HepG2 (cell line): ENCODE measurements around the gene MOV10L1. TPM values are rescaled to one million over a fixed set of nuclear protein-coding genes. Genes with fewer than 3 reads are reported as not detected.
"Not testable (repeated sequence)": the region's sequence is repeated elsewhere in the genome, so short reads cannot be mapped to it uniquely, and the experiment has no call there.

Source experiments
- ATAC-seq: fragments of 200-7000 bp; cut with Tn5 transposase; 3 replicates; pipeline ENCODE4 v1.9.1; 2020; ENCODE audit warnings: mild to moderate bottlenecking, moderate library complexity
- BruUV-seq: library from RNA; stranded (reverse); fragments of 400-500 nt; replicated peaks from 2 replicates; lab custom pipeline; 2021; lab: Mats Ljungman, UMichigan
- CTCF ChIA-PET: fragments of 300-600 bp; formaldehyde crosslinking; extraction: SDS; loops from one replicate; lab custom pipeline; 2021; ENCODE audit warnings: low total read pairs, inconsistent platforms, low intra/inter-chr PET ratio; lab: Yijun Ruan, JAX
- POLR2A ChIA-PET: fragments of 350-600 bp; sonication (Branson Sonifier 250); formaldehyde crosslinking; loops from one replicate; lab custom pipeline; 2020; ENCODE audit warnings: antibody characterized with exemption, inconsistent platforms; lab: Yijun Ruan, JAX
- DNase-seq: peaks from one replicate; pipeline ENCODE4 v3.0.0-alpha.2; 2015; ENCODE audit warnings: low spot score
- FAIRE-seq: peaks from 3 replicates; lab custom pipeline; 2011; peaks lifted over from hg19 to GRCh38; lab: Jason Lieb, UNC
- H2AFZ ChIP-seq: one replicate; pipeline ENCODE4 v1.6.1; 2011; ENCODE audit warnings: low read length, inconsistent platforms
- H3K27ac ChIP-seq: fragments of 300-600 bp; 3 replicates; pipeline ENCODE4 v1.8.0; 2011; ENCODE audit warnings: mixed run types, mild to moderate bottlenecking, mixed read lengths, low read length, inconsistent platforms; ENCODE audit not compliant: insufficient read depth; ENCODE audit errors: extremely low read length
- H3K27me3 ChIP-seq, 2 experiments: fragments of 200-600 bp in 1 of 2; 2 replicates in 1 of 2; 3 replicates in 1 of 2; pipeline versions ENCODE4 v1.6.0 to v1.8.0; 2011; ENCODE audit warnings: low read length in 2 of 2, mild to moderate bottlenecking in 2 of 2, moderate library complexity in 2 of 2, inconsistent platforms in 1 of 2; ENCODE audit not compliant: insufficient read depth in 2 of 2, control insufficient read depth in 1 of 2
- H3K36me3 ChIP-seq, 2 experiments: fragments of 200-600 bp in 1 of 2; replicated peaks in 1 of 2; 2 replicates in 1 of 2; 3 replicates in 1 of 2; pipeline versions ENCODE4 v1.5.1 to v1.8.0; 2011; ENCODE audit warnings: low read length in 2 of 2, inconsistent platforms in 1 of 2; ENCODE audit not compliant: insufficient read depth in 2 of 2, control insufficient read depth in 1 of 2
- H3K4me1 ChIP-seq: 2 replicates; pipeline ENCODE4 v1.5.1; 2012; ENCODE audit warnings: low read length, inconsistent platforms; ENCODE audit not compliant: insufficient read depth
- H3K4me2 ChIP-seq: 2 replicates; pipeline ENCODE4 v1.6.0; 2011; ENCODE audit warnings: low read depth, low read length, inconsistent platforms
- H3K4me3 ChIP-seq, 3 experiments: fragments of 200-600 bp in 1 of 3; sonication (generic), shearing (Covaris generic) in 1 of 3; replicated peaks in 1 of 3; 2 replicates each; pipeline ENCODE4 v1.5.1; 2011 to 2016; ENCODE audit warnings: low read length in 3 of 3, inconsistent platforms in 2 of 3, low read depth in 2 of 3, mild to moderate bottlenecking in 2 of 3, control low read depth in 1 of 3, mixed read lengths in 1 of 3; ENCODE audit not compliant: insufficient read depth in 1 of 3
- H3K79me2 ChIP-seq: one replicate; pipeline ENCODE4 v1.6.1; 2011; ENCODE audit warnings: low read length, inconsistent platforms; ENCODE audit not compliant: insufficient read depth
- H3K9ac ChIP-seq: 2 replicates; pipeline ENCODE4 v1.6.0; 2011; ENCODE audit warnings: mild to moderate bottlenecking, low read depth, low read length, inconsistent platforms; ENCODE audit not compliant: insufficient read depth
- H3K9me3 ChIP-seq: 2 replicates; pipeline ENCODE4 v1.5.1; 2012; ENCODE audit warnings: mild to moderate bottlenecking, low read length
- H4K20me1 ChIP-seq: 2 replicates; pipeline ENCODE4 v1.6.0; 2011; ENCODE audit warnings: inconsistent platforms, mild to moderate bottlenecking, low read length, moderate library complexity; ENCODE audit not compliant: insufficient read depth
- CBX2 ChIP-seq, 2 experiments: fragments of 200-600 bp in 1 of 2; sonication (generic); formaldehyde crosslinking in 1 of 2; IDR thresholded peaks; 2 replicates each; pipeline versions ENCODE4 v1.7.0 to v1.8.1; 2018 to 2022; ENCODE audit warnings: low read depth in 2 of 2, low read length in 1 of 2, mild to moderate bottlenecking in 1 of 2, missing genetic modification reagents in 1 of 2
- EZH2 ChIP-seq: conservative IDR thresholded peaks from 2 replicates; pipeline ENCODE4 v1.6.1; 2012; ENCODE audit warnings: mild to moderate bottlenecking, low read depth, low read length, moderate library complexity
- MLX ChIP-seq: IDR thresholded peaks from 2 replicates; pipeline ENCODE4 v1.6.1; 2016
- NCOR1 ChIP-seq: fragments of 200-600 bp; sonication (generic); IDR thresholded peaks from 2 replicates; pipeline ENCODE4 v1.7.0; 2017; ENCODE audit warnings: antibody characterized with exemption, low read length, borderline replicate concordance
- NR3C1 ChIP-seq: sonication (generic); formaldehyde crosslinking; IDR thresholded peaks from 2 replicates; pipeline ENCODE4 v1.4.0; 2020; ENCODE audit warnings: missing genetic modification reagents
- WGBS: methylation state at CpG from one replicate; pipeline ENCODE4 v1.1.6; 2017; ENCODE audit warnings: low lambda C conversion rate; 5-methylcytosine and 5-hydroxymethylcytosine counted together
- in situ Hi-C: cut with HindIII; loops from 2 replicates; pipeline ENCODE4 v1.10.0; 2017; ENCODE audit warnings: low pct_unique_long_range_greater_than_20kb; ENCODE audit not compliant: extremely low pct_ligation_motif_present
- intact Hi-C: fragments of 100-400 bp; cut with micrococcal nuclease; formaldehyde crosslinking; loops from one replicate; pipeline ENCODE4 v1.10.0; 2022; ENCODE audit not compliant: unreplicated experiment
- polyA plus RNA-seq, 8 experiments: library from polyadenylated mRNA; depleted of rRNA in 3 of 8; stranded (reverse) in 7 of 8; unstranded in 1 of 8; fragments of >200 nt; fragmentation: Illumina TruSeq in 4 of 8; extraction: Trizol in 4 of 8; gene quantifications; 2 replicates each; pipeline versions ENCODE4 v1.2.1 to v1.2.3, GENCODE V29; 2011 to 2016; ENCODE audit warnings: low read depth in 4 of 8, missing spikeins in 1 of 8, mixed read lengths in 1 of 8; ENCODE audit not compliant: insufficient read depth in 1 of 8
- total RNA-seq, 5 experiments: library from RNA; depleted of rRNA; stranded (reverse); fragments of >200 nt; fragmentation: Illumina TruSeq; extraction: Trizol; gene quantifications; 2 replicates each; pipeline ENCODE4 v1.2.3, GENCODE V29; 2016; ENCODE audit warnings: low read depth in 1 of 5

The MOV10L1 gene
- total and polyA plus RNA-seq, 2 of the 13 experiments (the other 11 are each of a cell fraction or from before 2014, with no cell fraction given): 0.11 to 0.12 TPM

GRCh38 chr22:50168490-50169180 lies 78.8 kb downstream of the MOV10L1 start:
- intact Hi-C loops, H3K4me2 ChIP-seq, H4K20me1 ChIP-seq, H3K9me3 ChIP-seq, in situ Hi-C loops, ATAC-seq, BruUV-seq, H3K36me3 ChIP-seq, H3K79me2 ChIP-seq, FAIRE-seq, H2AFZ ChIP-seq, POLR2A ChIA-PET, H3K27ac ChIP-seq, H3K9ac ChIP-seq, H3K4me3 ChIP-seq, DNase-seq: not testable (repeated sequence)
- Histone ChIP-seq H3K4me1 (peaks cover 19% of the 10 kb centered on the region), H3K27me3 (peaks cover 0 to 11% of the 10 kb centered on the region in 2 experiments; a peak in 2 of 5 replicates)
- CTCF ChIA-PET: interaction anchor here (1.4 kb wide), 1 partner anchor 41 kb away, joined by 3 read pairs; no protein-coding TSS in a partner anchor
- 0% methylated on average over 5 of the region's 5 CpGs for WGBS

- intact Hi-C loops: no loop called here
- DNase-seq (no peak), ATAC-seq (no peak), FAIRE-seq (no peak)
- Histone ChIP-seq H3K27me3 (peaks cover 0 to 11% of the 10 kb centered on the region in 2 experiments; a peak in 2 of 5 replicates), H3K79me2 (no peaks in the 10 kb centered on the region), H3K4me1 (peaks cover 19% of the 10 kb centered on the region), H3K4me2 (peak overlapping the region; percentile 66), H3K9me3 (no peaks in the 10 kb centered on the region), H3K36me3 (no peaks in the 10 kb centered on the region), H3K4me3 (peak overlapping the region in 2 of 3 experiments; percentile 49 to 64; a peak in 3 of 6 replicates), H4K20me1 (no peaks in the 10 kb centered on the region), H2AFZ (no peak overlapping the region), H3K27ac (no peak overlapping the region), H3K9ac (no peak overlapping the region)
- CTCF ChIA-PET: interaction anchor here (1.4 kb wide), 1 partner anchor 41 kb away, joined by 3 read pairs; no protein-coding TSS in a partner anchor
- 19% methylated on average over 33 of the region's 36 CpGs for WGBS
- in situ Hi-C loops: no loop called here
- no TSS peak for BruUV-seq
- TF ChIP-seq CBX2 (IDR thresholded peaks at IDR 0.05; ENCODE audit: low read depth, low read length) (0 out of 2 replicates have a peak, but pooled peaks have one; percentile 49), CBX2 (CRISPR knock-in tag; IDR thresholded peaks at IDR 0.05; ENCODE audit: low read depth) (no peak), MLX (CRISPR knock-in tag) (no peak), NR3C1 (CRISPR knock-in tag) (no peak), NCOR1 (no peak), EZH2 (0 out of 2 replicates have a peak, but pooled peaks have one; percentile 53)
- POLR2A ChIA-PET: no interaction called here
Observed at GRCh38 chr22:50169181-50169759, 79.5 kb downstream of the MOV10L1 start.
